HG02623 (cell line): ENCODE data around the gene CDK11B.
"Not testable (repeated sequence)": the region's sequence is repeated elsewhere in the genome, so short reads cannot be mapped to it uniquely, and the experiment has no call there.

Source experiments
- ATAC-seq: cut with Tn5 transposase; IDR thresholded peaks from one replicate; pipeline ENCODE4 v1.9.1; 2021; ENCODE audit warnings: moderate library complexity; ENCODE audit not compliant: unreplicated experiment

Gene CDK11B

GRCh38 chr1:1600861-1601563 is 57.8 kb downstream of the CDK11B start:
- ATAC-seq = no peak

DNA sequence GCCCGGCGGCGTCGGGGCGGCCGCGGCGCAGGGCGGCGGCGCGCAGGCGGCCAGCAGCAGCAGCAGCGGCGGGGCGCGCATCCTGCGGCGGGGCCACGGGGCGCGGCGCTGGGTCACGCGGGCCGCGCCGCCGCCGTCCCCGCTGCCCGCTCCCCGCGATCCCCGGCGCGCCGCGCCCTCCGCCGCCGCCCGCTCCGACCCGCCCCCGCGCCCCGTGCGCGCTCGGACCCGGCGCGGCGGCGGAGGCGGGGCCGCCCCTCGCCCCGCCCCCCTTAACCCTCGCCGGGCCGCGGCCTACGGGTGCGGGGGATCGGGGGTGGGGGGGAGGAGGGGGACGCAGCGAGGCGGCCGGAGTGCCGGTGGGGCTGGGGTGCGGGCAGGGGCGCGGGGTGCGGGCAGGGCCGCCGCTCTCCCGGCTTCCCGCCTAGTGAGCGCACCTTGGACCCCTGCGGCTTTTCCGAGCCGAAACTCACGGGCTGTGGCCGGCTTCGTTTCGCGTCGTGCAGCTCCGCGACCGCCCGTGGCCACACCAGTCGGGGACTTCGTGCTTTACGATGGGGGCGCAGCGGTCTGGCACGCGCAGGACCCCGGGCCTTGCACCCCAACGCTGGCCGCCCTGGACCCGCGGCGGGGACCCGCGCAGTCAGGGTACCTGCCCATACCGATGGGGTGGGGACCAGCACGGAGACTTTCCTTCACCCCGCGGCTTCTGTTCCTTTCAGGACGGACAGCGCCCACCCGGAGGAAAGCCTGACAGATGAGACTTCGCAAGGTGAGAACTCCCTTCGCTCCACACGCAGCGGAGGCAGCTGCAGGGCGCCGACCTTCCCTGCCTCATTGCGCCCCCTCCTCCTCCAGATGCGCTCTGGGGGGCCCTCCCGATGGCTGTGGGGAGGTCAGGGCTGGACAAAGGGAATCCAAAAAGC is 58.6 kb downstream of the CDK11B start, which contains the start of gene FNDC10:
TSS of gene FNDC10 (minus strand) at position 201 of the 926 bp plus-strand sequence. CDS start at position 81, 120 bp downstream.
- ATAC-seq = no peak

DNA sequence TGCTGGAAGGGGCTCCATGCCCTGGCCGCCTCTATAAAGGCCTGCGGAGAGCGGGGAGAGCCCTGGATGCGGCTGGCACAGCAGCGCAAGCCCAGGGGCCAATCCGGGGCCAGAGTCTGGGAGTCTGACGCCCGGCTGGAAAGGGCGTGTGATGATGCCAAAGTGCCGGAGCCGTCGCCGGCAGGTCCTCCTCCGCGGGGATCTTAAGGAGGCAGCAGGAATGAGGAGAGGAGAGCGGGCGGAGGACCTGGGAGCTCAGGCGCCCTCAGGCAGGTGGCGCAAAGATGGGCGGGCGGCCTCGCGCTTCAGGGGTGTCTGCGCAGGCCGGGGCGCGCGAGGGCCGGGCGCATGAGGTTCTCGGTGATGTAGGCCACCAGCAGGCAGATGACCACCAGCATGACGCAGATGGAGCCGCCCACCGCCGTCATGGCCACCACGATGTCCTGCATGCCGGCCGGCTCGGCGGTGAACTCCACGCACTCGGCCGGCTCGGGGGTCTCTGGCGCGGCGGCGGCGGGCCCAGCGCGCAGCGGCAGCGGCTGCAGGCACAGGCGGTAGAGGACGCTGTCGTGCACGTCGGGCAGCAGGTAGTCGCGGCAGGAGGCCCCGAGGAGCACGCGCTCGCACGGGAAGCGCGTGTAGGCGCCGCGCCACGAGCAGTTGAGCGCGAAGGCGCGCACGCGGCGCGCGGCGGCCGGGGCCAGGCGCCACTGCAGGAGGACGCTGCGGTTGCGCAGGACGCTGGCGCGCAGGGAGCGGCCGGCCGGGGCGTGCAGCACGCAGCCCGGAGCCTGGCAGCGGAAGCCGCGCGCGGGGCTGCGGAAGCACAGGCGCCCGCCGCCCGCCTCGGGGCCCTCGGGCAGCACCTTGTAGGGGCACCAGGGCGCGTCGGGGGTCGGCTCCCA is 59.5 kb downstream of the CDK11B start:
- no peak for ATAC-seq

GRCh38 chr1:1598720-1599029 is 60.1 kb downstream of the CDK11B start:
- no peak for ATAC-seq

DNA sequence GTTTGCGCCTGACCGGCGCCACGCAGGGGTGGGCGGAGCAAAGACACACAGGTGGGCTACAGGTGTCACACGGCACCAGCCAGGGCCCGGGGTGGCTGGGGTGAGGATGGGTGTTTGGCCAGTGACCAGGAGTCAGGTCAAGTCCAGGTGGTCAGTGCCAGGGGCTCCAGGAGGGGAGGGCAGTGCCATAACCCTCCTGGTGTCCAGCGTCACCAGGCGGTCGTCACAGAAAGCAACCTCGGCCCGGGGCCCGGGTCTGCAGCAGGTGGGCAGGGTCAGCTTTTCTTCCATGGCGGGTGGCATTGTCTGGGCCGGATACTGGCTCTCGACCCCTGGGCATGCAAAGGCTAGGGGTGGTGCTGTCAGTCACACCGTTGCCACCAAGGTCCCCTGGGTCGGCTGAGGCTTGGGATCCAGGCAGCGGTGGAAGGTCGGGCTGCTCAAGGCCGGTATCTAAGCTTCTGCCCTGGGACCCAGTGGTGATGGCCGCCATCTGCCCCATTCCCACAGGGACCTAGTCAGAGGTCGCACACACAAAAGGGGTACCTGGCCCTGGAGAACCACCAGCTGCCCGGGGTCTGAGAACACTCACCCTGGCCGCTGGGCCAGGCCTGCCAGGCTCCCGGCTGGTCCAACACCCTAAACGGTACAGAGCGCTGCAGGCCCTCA is 60.6 kb downstream of the CDK11B start:
- ATAC-seq = no peak

- no peak for ATAC-seq
Observed at GRCh38 chr1:1597275-1597930, 61.4 kb downstream of the CDK11B start.

- no peak for ATAC-seq
Observed at GRCh38 chr1:1596493-1597274, 62.1 kb downstream of the CDK11B start.

GRCh38 chr1:1595341-1595740 is 63.5 kb downstream of the CDK11B start:
- ATAC-seq = not testable (repeated sequence)

GRCh38 chr1:1594602-1595260 is 64.1 kb downstream of the CDK11B start:
- ATAC-seq = no peak

DNA sequence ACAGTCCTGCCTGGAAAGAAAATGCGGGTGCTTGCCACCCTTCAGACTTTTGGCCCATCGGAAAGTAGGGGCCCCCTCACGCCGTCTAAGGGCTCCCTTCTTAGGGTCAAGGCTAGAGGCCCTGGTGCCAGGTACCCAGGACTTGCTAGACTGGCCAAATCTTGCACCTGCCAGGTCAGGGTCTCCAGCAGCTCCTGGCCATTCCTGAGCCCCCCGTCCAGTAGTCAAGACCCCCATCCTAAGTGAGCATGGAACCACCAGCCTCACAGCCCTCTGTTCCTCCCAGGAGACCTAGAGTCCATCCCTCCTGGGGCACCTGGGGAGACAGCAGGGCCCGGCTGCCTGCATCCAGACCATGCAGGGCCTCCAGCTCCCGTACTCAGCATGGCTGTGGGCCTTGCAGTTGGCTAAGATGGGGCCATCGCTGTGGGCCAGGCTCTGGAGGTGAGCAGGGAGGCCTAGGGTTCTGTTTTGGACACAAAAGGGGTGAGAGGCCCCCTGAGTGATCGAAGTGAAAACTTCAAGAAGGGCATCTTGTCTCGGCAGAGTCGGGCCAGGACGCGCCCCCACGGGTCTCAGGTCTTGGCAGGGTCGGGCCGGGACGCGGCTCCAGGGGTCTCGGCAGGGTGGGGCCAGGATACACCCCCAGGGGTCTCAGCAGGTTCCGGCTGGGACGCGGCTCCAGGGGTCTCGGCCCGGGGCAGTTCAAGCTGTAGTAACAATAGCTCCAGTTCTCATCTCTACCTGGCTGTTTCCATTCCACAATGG is 64.8 kb downstream of the CDK11B start:
- ATAC-seq = no peak

DNA sequence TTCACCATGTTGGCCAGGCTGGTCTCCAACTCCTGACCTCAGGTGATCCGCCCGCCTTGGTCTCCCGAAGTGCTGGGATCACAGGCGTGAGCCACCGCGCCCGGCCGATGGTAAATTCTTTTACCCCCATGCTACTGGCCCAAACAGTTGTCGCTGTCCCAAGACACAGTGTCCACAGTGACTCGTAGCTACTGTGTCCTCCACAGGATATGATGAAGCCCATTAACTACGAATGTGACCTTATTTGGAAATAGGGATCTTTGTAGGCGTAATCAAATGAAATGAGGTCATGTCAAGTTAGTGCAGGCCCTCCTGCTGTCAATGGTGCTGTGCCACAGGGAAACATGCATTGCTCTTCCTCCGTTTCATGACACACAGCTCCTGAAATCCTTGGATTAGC is 67.4 kb downstream of the CDK11B start:
- ATAC-seq = no peak
